HuH-7.5 (cell line): ENCODE results near the gene PRSS22.

Experiments
- DNase-seq: peaks from one replicate; pipeline ENCODE4 v3.0.0; 2011; ENCODE audit warnings: low spot score

Gene PRSS22

DNA sequence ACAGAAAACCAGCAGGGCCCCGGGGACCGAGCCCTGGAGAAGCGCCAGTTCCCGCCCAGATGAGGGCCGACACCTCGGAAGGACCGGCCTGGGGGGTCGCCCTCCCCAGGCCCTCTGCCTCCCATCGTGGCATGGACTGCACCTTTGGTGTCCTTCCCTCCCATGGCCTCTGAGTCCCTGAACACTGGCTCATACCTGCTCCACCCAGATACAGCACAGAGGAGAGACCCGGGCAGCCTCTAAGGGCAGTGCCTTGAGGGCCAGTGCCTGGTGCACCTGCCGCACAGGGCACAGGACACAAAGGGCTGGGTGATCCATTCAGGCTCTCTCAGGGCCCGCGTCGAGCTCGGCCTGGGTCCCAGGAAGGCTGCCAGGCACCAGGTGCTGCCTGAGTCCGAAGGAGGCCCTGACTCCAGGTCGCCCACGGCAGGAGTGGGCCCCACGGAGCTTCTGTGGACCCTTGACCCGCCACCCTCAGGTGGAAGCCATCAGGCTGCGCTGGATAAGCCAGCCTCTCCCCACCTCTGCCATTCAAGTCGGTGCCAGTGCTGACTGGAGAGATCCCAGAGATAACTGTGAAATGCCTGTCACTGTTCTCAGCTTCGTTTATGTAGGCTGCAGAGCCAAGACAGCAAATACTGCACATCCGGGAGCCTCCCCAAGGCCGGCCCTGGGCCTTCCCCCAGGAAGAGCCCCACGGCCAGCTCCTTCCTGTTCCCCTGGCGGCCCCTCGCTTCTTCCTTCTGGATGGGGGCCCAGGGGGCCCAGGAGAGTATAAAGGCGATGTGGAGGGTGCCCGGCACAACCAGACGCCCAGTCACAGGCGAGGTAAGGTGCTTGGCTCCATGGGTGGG, 28.2 kb downstream of the PRSS22 start, which contains the start of gene ZG16B:
Gene ZG16B (plus strand): TSS at position 803 of the 854 bp plus-strand sequence. CDS start 139 bp downstream, outside the sequence.
- DNase-seq, result no peak

DNA sequence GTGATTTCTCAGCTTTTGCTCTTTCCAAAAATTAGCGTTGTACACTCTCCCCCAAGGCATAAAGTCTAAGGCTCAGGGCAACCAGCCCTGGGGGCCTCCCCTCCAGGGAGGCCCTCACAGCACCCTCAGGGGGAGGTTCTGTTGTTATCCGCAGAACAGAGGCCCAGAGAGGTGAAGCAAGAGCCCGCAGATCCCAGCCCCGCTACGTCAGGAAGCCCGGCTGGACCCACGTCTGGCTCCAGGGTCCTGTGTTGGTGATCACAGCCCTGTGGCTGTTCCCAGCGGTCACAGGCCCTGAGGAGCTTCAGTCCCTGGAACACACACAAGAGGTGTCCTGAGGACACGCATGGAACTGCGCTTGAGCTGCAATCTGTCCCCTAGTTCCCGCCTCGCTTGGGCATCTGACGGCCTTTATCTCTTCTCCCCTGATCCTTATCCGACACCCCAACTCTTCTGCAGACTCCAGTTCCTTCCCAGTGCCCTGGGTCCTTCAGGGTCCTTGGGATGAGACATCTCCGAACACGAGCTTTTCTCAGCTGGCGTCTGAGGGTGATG, 29.0 kb downstream of the PRSS22 start:
- no peak for DNase-seq

DNA sequence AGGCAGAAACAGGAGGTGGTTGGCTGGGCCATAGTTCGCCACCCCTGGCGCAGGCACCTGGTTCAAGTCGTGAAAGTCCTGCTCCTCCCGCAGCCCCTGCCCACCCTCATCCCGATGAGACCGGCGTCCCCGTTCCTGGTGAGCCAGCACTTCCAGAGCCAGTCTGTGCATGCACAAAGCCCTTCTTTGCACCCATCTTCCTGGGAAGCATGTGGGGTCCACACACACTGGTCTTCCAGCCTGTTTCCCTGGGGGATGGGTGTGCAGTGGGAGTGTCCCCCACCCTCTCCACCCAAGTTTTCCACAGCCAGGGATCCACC, 29.5 kb downstream of the PRSS22 start:
- no peak for DNase-seq

DNA sequence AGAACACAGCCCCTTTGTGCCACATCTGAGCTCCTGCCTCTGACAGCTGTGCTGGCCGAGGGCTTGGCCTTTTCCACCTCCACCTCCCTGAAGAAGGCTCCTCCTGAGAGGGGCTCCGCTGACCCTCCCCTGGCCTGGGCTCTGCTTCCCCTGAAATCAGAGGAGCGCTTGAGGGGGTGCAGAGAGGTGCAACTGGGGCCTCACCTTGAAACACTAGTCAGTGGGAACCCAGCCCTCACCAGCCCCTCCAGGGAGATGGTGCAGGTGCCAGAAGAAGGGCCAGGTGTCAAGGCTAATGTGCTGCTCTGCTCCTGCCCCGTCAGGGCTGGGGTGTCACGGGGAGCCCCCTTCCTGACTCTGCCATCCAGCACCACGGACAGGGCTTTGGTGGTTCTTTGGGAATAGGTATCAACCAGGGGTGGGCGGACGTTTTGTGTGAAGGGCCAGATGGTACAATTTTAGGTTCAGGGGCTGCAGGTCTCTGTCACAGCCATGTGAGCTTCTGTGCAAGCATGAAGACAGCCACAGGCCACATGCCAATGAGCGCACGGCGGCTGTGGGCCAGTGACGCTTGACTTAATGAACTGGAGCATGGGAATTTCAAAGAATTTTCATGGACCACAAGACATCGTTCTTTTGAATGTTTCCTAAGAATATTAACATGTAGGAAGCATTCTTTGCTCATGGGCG, 30.0 kb downstream of the PRSS22 start:
- DNase-seq, result no peak

DNA sequence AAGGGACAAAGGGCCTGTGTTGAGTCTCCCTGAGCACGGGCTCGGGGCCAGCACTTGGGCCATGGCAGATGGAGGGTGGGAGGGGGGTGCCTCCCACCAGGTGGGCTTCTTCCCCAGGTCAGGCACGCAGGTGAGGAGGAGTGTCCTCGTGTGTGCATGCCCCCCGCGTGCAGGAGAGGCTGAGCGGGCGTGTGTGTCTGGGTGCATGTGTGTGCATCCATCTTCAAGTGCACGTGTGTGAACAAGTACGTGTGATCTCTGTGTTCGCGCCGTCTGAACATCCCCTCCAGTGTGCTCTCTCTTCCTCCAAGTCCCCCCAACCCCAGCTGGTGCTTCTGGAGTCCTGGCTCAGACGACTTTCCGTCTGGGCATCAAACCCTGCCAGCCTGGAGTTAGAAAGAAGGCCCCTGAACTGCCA, 30.6 kb downstream of the PRSS22 start:
- no peak for DNase-seq

DNA sequence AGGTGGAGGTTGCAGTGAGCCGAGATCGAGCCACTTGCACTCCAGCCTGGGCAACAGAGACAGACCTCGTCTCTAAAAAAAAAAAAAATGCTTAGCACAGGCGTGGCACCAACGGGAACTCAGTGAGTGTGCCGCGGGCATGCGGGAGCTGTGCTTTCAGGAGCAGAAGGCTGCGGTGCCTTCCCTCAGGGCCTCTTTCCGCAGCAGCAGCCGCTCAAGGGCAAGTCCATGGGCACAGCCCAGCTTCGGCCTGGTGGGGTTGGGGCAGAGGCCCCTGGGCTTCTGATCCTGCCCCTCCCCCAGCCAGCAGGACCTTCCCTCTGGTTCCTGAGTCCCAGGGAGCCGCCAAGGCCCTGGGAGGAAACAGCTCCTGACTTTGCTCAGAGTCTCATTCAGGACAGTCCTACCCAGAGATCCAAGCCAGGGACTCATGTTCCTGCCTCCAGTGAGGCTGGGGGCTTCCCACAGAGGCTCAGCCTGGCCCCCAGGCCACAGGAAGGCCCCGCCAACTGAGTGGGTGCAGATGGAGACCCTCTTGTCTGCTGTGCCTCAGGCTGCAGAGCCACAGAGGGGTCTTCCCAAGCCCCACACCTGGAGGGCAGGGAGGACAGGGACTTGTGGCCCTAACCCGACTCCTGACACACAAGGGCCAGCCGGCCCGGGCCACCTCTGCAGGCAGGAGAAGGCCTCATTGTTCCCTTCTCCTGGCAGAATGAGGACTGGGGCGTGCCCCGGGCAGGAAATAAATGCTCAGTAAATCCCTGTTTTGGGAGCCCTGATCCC, 31.2 kb downstream of the PRSS22 start:
- DNase-seq, result no peak

DNA sequence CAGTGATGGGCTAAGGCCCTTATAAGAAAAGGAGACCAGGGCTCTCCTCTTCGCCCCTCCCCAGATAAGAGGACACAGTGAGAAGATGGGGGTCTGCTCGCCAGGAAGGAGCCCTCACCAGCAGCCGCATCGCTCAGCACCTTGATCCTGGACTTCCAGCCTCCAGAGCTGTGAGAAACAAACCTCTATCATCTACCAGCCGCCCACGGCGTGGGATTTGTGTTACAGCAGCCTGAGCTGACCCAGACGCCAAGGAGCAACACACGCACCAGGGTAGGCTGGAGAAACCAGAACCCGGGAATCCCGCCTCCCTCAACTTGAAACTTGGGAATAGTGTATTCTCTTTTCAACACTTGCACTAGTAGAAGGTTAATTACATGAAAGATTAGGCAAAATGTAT, 32.1 kb downstream of the PRSS22 start:
- DNase-seq, result no peak

DNA sequence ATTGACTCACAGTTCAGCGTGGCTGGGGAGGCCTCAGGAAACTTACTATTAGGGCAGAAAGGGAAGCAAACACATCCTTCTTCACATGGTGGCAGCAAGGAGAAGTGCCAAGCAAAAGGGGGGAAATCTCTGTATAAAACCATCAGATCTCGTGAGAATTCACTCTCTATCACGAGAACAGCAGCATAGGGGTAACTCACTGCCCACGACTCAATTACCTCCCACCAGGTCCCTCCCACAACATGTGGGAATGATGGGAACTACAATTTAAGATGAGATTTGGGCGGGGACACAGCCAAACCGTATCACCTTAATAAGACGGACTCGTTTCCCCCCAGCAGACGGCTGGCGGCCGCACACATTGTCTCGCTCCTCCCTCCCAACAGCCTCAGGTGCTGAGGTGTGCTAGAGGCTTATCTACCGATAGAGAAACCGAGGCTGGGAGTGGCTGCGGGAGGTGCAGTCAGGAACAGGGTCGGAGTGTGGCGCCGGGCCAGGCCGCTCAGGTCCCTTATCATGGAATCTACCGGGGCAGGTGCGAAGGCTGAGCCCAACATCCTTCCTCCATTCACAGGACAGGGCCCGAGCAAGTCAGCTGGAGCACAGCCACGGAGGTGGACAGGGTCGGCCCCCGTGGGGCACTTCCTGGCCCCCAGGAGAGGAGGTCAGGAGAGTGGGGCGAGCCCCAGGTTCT, 32.8 kb downstream of the PRSS22 start:
- no peak for DNase-seq

DNA sequence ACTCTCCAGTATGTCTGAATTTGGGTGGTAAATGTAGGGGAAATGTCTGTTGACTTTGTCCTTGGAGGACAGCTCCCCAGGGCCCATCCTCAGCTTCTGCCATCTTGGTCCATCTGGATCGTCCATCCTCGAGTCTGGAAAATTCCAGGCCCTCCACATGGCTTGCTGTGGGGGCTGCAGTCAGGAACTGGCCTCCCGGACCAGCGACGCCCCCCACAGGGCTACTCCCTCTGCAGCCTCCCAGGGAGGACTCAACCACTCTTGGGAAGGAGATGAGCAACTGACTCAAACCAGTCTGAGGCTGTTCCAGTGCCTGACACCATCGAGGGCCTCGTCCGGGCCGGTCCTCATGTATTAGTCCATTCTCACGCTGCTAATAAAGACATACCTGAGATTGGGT, 33.3 kb downstream of the PRSS22 start:
- DNase-seq, result no peak

DNA sequence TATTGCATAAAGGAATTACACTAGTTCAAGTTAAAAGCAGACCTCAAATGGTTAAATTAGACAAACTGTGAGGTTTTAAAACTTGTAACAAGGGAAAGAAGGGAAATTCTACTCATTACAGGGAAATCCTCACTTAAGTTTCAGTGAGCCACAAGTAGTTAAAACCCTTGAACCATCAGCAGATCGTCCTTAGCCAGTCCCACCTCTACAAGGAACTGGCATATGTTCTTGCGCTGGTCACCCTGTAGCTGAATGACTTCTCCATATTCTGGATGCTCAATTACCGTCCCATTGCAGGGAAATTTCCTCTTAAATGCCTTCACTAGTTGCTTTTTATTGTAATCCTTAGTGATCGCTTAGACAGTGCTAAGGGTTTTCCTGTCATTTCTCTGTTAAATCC, 35.5 kb downstream of the PRSS22 start:
- DNase-seq, result no peak

DNA sequence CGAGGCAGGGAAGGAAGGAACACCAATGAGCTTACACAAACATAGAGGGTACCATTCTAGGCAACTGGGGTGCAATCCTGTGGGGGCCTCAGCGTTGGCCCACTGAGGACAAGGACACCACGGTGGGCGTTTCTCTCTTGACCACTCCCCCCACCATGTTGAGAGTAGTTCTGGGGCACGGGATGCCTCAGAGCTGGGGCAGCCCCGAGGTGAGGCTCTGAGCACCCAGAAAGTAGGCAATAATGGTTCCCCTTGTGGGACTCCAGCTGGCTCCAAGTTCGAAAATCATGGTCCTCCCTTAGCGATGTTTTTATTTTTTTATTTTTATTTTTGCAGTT, 35.8 kb downstream of the PRSS22 start:
- DNase-seq, result no peak

DNA sequence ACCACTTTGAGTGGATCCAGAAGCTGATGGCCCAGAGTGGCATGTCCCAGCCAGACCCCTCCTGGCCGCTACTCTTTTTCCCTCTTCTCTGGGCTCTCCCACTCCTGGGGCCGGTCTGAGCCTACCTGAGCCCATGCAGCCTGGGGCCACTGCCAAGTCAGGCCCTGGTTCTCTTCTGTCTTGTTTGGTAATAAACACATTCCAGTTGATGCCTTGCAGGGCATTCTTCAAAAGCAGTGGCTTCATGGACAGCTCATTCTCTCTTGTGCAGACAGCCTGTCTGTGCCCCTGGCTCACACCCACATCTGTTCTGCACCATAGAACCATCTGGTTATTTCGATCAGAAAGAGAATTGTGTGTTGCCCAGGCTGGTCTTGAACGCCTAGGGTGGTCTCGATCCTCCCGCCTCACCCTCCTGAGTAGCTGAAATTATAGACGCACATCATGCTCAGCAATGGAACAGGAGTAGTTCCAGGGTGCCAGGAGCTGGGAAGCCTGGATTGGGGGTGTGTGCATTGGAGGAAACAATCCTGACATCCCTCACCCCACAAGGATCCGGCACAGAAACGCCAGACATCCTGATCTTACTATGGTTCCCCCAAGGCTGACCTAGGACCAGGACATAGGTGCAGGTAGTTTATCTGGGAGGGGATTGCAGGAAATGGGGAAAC, 36.3 kb downstream of the PRSS22 start:
- no peak for DNase-seq

DNA sequence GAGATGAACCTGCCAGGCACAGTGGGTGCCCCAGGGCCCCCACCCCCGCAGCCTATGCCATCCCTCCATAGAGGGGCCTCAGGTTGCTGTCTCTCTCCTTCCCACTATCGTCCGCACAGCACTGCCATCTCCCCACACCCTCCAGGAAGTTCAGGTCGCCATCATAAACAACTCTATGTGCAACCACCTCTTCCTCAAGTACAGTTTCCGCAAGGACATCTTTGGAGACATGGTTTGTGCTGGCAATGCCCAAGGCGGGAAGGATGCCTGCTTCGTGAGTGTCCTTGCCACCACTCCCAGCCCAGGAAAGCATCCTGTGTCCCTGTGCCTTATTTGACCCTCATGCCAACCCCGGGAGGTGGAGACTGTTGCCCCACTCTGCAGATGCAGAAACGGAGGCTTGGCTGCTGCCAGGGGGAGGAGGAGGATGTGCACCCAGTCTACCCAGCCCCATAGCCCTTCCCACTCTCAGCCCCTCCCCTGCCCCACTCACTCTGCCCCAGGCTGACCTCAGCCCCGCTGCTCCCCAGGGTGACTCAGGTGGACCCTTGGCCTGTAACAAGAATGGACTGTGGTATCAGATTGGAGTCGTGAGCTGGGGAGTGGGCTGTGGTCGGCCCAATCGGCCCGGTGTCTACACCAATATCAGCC, 37.0 kb downstream of the PRSS22 start:
- DNase-seq, result no peak

DNA sequence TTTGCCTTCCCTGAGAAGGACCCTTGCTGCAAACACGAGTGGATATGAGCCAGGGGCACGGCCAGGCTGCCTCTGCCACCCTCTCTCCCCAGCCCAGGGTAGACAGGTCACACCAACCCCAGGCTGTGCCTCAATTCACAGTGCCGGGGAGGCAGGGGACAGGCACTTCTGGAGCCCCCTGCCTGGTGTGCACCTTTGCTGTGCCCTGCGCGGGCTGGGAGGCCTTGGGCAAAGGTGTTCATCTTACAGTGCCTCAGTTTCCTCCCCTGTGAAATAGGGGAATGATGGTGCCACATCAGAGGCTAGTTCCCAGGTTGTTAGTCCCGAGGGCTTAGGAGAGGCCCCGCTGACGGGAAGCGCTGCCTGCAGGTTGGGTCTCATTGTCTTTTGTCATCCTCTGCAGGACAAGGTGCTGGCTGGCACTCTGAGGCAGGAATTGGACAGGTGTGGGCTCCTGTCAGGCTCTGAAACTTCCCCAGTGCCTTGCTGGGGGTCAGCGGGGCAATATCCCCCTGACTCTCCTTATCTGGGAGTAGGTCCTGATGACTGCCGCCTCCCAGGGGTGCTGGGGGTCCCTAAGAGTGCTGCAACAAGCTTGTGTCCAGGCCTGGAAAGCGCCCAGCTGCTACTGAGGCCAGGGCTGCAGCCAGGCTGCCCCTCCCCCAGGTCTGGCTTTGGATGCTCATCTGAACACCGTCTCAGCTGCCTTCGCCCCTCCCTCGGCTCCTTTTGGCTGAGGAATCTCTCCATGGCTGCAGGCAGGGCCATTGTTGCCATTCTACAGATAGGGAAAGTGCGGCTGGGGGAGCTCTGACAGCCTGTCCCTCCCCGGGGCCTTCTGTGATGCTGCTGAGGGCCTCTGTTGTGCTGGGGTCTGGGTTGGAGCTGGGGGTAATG, 37.8 kb downstream of the PRSS22 start:
- no peak for DNase-seq

DNA sequence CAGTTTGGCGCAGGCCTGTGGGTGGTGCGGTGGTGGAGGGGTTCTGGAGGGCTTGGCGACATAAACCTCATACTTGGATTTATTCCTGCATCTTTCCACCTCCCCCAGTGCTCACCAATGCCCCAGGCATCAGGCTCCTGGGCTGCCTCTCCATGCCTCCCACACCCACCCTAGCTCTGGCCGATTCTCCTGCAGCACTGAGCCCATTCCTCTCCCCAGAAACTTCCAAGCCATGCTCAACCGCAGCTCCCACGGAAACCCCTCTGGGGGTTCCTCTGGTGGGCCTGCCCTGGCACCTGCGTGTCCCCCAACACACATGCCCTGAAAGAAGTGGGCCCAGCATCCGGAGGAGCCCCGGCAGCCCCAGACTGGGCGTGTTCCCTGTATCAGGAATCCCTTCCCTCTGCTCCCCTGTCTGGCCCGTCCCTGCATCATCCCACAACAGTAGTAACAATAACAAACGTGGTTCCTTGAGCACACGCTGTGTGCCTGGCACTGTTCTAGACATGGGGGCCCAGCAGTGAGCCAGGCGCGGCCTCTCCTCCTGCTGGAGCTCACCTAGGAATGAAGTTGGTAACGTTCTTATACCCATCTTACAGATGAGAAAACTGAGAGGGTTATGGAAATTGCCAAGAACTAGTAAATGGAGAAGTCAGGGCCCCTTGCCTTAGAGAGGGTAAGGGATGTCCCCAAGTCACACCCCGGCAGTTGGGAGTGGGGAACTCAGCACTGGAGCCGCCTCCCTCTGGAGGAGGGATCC, 38.6 kb downstream of the PRSS22 start:
- no peak for DNase-seq

DNA sequence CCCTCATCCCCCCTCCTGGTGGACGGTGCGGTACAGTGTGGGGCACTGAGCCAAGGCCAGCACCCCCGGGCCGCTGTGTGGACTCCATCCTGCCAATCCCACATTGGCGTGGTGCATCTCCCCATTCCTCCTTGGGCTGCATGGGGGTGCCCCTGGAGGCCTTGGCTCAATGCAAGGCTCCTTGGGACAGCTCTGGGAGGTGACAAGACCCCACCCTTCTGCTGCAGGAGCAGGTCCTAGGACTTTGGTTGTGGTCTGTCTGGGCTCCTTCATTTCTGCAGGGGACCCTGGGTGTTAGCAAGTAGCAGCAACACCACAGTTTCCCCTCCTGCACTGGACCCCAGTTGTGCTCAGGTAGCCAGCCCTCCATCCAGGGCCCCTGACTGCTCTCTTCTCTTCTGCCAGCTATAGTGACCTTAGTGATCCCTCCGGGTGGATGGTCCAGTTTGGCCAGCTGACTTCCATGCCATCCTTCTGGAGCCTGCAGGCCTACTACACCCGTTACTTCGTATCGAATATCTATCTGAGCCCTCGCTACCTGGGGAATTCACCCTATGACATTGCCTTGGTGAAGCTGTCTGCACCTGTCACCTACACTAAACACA, 39.6 kb downstream of the PRSS22 start:
- DNase-seq, result no peak

DNA sequence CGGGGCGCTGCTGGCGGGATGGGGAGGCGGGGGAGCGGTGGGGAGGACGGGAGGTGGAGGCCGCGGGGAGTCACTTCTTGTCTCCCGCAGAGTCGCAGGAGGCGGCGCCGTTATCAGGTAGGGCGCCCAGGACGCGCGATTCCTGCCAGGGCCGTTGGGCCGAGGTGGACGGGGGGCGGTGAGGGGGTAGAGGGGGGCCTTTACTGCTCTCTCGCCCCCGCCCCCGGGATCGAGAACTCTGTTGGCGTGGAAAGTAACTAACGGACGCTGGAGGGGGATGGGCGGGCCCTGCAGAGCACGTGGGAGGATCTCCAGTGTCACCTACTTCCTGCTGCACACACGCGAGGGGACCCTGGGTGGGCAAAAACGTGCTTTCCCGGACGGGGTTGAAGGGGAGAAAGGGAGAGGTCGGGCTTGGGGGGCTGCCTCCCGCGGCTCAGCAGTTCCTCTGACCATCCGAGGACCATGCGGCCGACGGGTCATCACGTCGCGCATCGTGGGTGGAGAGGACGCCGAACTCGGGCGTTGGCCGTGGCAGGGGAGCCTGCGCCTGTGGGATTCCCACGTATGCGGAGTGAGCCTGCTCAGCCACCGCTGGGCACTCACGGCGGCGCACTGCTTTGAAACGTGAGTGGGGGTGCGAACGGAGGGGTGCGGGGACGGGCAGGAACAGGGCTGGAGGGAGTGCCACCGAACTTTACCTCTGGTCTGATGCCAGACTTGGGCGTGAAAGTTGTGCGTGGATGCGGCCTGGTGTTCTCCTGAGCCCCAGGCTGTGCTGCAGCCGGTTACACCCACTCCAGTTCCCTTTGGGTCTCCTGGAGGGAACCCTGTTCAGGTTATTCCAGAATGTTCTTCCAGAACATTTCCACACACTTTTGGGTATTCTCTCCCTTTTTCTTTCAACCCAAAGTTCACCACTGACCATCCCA, 40.4 kb downstream of the PRSS22 start:
- no peak for DNase-seq
